Stimulated activated CD4-positive, alpha-beta T cell treated with anti-CD3 and anti-CD28 coated beads, Interleukin-15, amount 100 ng/mL, for 48 hours (primary cell): ENCODE data around the gene HIRIP3.

Experiments used
- DNase-seq, 2 donors: peaks; one replicate each; pipeline ENCODE4 v3.0.0-alpha.2; 2020; ENCODE audit warnings: low read depth in 2 of 2

Gene HIRIP3

DNA sequence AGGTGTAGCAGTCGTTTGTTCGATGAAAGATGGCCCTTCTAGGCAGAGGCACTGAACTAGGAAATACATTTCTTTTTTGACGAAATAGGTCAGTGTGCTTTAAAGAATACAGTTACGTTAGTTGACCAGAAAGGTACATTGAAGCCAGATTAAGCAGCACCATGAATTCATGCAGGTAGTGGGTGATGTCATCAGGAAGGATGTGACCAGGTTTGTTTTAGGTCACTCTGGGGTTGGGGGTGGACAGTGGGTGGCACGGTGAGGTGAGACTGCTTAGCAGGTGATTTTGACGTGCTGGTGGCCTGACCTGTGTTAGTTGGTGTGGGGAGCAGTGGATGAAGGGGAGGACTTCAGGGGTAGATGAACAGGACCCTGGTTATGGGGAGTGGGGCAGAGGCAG lies 4.2 kb upstream of the HIRIP3 start:
- DNase-seq = no peak

DNA sequence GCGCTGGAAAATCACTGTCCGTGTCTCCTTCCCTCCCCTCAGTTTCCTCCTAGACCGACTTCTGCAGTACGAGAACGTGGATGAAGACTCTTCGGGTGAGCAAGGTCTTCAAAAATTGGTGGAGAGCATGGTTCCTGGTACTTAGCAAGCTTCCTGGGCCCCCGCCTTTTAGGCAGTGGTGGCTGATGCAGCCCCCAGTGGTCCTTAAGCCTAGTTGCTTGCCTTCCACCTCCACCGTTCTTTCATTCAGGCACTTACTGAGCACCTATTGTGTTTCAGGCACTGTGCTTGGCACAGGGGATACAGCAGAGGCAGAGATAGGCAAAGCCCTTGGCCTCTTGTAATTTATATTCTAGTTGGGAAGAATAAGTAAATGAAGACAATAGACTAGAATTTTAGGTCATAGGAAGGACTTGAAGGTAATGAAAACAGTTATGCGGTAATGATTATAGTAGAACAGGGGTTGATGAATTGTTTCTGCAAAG lies 1.4 kb upstream of the HIRIP3 start:
- DNase-seq = no peak

DNA sequence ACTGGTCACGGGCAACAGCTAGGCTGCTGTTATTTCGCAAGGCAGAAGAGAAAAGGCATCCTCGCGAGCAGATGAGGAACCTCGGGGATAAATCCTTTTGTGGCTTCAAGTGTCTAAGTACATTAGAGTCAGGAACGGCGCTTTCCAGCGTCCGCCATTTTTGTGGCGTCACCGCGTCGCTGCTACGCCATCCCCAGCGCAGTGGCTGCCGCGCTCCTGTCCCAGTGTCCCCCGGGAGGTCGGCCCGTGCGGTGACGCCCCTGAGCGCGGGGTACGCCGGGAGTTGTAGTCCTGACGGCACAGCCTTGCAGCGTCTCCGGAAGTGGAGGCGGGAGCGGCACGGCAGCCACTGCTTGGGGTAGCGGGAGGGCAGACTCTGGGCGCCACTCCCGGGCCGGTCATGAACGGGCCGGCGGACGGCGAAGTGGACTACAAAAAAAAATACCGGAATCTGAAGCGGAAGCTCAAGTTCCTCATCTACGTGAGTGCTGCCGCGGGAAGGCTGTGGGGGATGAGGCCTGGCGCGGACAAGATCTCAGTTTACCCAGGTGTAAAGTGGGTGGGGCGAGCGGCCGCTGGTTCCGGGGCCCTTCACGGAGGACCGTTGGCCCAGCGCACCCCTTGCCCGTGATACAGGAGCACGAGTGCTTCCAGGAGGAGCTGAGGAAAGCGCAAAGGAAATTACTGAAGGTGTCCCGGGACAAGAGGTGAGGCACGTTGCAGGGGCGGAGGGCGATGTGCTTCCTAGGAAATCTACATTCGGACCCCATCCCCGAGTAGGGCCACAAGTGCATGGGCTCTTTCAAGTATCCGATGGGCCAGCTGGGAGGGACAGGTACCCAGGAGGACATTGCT lies 721 bp upstream of the HIRIP3 start, which contains the start of gene INO80E:
Gene INO80E, plus strand, starts transcription at position 331 of the 855 bp plus-strand sequence. Its CDS starts 70 bp downstream, at position 401.
- peak; percentile 99 for DNase-seq

DNA sequence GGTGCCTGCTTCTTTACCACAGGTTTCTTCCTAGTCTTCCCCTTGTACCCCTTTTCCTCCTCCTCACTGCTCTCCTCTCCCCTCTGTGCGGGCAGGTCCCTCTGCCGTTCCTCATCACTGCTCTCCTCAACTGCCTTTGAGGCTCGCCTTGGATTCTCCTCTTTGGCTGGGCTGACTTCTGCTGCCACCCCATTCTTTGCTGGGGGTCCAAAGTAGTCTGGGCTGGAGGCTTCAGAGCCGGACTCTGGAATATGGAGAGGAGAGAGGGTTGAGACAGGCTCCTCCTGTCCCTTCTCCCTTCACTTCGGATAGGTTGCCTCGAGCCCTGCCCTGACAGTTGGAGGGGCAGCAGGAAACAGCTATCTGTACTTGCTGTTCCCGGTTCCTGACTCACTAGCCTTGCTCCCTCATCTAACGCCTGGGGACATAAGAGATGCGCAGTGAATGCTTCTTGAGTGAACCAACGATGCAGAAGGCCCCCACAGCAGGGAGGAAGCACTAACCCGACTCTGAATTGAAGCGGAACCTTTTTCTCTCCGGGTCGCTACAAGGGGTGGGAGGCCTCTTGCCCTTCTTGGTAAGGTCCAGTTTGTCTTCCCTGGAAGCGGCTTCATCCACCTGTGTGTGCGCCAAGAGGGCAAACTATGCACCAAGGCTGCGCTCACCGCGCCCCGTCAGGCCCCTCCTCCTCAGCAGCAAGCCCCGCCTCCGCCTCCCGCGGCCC lies 655 bp downstream of the HIRIP3 start:
- DNase-seq = peak in 1 of 2 donors; percentile 67

DNA sequence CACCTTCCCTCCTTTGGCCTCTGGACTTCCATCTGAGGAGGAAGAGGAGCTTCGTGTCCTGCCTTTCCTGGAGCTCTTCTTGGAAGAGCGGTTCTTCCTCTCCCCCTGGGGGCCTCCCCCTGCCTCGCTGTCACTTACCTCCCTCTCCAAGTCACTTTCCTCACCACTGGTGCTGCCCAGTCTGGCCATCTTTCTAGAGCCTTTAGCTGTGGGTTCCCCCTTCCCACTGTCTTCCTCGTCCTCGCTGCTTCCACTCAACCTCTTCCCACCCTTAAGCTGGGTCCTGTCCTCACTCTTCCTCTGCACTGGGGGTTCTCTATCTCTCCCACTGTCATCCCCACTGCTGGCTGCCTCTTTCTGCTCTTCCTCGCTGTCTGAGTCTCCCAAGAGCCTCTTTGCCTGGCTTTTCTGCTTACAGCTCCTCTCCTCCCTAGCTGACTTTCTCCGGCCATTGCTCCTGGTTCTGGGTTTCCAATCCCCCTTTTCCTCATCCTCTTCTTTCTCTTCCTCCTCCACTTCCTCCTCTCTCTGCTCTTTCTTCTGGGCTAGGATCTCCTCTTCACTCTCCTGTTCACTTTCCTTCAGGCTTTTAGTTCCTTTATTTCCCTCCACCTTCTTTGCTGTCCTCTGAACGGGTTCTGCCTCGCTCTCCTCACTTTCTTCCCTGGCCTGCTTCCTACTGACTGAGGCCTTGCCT lies 1.4 kb downstream of the HIRIP3 start:
- DNase-seq = no peak

DNA sequence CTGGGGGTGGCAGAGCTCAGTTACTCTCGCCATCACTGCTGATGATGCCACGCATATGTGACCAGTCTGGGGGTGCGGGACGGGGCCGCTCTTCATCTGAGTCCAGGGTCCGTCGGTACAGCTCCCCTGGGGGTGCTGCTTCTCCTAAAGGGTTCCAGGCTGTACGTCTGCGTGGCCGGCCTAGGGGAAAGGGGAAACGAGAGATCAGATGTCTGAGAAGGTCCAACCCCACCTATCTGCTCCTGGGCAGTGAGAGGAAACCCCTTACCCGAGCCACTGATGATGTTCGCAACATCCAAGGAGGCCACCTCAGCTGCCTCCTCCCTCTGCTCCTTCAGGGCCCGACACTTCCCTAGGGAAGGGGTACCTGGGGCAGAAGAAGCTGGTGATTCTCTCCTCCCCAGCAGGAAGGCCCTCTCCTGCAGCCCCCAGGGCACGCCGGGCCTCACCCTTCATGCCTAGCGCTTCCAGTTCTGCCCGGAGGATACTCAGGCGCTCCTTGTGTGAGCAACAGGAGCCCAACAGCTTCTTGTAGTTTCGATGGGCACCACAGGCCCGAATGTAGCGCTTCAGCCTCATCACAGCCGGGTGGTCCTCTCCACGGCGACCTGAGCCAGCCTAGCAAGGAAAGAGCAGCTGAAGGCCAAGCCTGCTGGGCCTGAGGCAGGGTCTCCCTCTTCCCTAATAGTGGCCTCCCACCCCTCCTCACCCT lies 2.1 kb downstream of the HIRIP3 start:
- no peak for DNase-seq

DNA sequence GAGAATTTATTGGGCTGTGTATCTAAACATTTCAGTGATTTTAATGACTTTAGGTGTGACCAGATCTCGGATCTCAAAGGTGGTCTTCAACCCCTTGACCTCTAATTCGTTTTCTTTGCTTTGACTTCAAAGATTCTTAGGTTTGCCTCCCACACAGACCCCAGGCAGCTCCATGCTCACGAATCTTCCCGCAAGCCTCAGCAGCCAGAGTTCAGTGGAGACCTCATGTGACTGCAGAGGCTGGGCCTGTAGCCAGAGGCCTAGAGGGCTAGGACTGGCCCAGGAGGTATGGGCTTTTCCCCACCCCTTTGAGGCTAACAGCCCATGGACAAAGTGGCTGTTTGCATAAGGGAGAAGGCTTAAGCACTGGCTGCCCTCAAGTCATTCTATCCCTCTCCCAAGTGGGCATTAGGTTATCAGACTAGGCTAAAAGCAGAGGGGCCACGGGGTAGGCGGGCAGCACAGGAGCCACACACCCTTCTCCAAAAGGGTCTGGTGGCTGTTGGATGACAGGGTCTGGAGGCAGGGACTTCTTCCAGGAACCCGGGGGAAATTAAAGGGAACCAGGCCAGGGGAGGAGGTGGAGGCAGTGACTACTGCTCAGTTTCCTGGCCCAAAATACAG lies 3.0 kb downstream of the HIRIP3 start:
- no peak for DNase-seq

DNA sequence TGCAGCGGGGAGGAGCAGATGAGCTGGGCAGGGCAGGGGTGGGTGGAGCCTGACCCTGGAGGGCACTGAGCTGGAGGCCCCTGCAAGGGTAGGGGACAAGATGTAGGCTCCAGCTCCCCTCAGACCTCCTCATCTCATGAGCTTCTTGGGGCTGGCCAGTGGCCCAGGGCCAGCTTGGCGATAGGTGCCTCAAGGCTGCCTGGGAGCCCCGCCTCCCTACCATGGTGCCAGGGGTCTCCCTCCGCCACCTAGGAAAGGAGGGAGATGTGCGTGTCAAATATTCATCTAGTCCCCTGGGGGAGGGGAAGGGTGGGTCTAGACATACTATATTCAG lies 3.9 kb downstream of the HIRIP3 start:
- no peak for DNase-seq

DNA sequence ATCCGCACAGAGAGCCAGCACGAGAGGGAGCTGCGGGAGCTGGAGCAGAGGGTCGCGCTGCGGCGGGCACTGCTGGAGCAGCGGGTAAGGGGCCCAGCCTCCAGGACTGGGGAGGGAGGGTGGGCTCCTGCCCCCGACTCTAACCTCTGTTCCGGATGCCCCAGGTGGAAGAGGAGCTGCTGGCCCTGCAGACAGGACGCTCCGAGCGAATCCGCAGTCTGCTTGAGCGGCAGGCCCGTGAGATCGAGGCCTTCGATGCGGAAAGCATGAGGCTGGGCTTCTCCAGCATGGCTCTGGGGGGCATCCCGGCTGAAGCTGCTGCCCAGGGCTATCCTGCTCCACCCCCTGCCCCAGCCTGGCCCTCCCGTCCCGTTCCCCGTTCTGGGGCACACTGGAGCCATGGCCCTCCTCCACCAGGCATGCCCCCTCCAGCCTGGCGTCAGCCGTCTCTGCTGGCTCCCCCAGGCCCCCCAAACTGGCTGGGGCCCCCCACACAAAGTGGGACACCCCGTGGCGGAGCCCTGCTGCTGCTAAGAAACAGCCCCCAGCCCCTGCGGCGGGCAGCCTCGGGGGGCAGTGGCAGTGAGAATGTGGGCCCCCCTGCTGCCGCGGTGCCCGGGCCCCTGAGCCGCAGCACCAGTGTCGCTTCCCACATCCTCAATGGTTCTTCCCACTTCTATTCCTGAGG lies 4.4 kb downstream of the HIRIP3 start:
- no peak for DNase-seq

DNA sequence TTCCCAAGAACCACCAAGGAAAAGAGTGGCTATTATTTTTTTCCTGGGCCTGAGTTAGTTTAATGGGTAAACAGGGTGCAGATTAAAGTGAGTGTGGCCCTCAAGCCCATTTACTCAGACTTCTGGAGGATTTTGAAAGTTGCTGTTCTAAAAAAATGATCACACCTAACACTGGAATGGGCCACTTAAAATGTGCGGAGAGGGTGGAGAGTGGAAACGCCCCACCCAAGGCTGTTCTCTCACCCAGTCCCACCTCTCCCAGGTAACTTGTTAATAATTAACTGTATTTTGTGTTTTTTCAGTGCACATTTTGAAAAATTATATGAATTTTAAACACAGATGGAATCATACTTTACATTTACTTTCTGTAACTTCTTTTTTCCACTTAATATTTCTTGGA lies 5.4 kb downstream of the HIRIP3 start:
- no peak for DNase-seq

DNA sequence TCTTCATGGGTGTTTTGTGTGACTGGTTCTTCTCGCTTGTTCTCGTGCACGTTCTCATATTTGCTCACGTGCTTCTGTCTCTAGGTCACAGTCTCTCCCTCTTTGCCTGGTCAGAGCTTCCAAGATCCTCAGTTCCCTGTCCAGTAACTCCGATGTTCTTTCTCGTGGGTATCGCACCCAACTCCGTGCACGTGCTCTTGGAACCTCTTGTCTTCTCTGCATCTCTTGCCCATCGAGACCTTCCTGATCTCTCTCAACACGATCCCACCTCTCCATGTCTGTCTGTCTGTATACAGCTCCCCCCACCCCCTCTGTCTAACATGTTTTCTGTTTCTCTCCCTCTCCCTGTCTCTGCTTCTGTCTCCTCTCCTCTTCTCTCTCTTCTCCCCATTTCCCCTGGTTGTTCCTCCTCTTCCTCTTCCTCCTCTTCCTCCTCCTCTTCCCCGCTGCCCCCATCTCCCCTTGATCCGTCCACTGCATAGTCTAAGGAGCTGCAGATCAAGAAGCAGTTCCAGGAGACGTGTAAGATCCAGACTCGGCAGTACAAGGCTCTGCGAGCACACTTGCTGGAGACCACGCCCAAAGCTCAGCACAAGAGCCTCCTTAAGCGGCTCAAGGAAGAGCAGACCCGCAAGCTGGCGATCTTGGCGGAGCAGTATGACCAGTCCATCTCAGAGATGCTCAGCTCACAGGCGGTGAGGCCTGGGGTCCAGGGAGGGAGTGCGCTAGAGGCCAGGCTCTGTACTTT lies 6.1 kb downstream of the HIRIP3 start:
- DNase-seq = no peak

DNA sequence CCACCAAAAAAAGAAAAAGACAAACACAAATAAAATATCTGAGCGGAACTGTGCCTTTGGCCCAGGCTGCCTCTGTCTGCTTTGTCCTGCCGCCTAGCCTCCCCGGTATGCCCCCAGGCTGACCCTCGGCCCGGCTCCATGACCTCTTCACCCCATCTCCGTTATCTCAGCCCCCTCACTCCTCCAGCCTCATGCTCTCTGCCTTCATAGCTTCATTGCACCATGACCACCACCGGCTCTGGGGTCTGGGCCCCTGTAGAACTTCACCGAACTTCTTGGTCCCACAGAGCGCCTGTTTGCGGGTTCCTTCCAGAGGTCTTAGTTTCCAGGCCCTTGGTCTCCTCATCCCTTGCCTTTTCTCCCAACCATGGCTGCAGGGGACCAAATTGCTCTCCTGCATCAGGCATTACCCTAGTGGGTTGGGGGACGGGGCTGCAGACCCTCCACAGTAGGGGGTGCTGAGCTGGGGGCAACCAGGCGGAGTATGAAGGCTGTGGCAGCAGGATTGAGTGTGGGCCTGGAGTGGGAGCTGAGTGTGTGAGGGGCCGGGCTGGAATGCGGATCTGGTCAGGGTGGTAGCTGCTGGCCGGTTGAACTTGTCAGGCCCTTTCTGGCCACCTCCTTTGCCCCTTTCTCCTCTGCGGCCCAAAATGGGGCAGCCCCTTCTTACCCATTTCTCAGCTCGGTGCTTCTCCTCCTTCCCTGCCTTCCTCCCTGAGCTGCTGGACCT lies 6.9 kb downstream of the HIRIP3 start:
- DNase-seq = no peak

DNA sequence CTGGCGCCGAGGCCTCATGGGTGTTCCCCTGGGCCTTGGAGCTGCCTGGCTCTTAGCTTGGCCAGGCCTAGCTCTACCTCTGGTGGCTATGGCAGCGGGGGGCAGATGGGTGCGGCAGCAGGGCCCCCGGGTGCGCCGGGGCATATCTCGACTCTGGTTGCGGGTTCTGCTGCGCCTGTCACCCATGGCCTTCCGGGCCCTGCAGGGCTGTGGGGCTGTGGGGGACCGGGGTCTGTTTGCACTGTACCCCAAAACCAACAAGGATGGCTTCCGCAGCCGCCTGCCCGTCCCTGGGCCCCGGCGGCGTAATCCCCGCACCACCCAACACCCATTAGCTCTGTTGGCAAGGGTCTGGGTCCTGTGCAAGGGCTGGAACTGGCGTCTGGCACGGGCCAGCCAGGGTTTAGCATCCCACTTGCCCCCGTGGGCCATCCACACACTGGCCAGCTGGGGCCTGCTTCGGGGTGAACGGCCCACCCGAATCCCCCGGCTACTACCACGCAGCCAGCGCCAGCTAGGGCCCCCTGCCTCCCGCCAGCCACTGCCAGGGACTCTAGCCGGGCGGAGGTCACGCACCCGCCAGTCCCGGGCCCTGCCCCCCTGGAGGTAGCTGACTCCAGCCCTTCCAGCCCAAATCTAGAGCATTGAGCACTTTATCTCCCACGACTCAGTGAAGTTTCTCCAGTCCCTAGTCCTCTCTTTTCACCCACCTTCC lies 7.9 kb downstream of the HIRIP3 start:
- DNase-seq = no peak

DNA sequence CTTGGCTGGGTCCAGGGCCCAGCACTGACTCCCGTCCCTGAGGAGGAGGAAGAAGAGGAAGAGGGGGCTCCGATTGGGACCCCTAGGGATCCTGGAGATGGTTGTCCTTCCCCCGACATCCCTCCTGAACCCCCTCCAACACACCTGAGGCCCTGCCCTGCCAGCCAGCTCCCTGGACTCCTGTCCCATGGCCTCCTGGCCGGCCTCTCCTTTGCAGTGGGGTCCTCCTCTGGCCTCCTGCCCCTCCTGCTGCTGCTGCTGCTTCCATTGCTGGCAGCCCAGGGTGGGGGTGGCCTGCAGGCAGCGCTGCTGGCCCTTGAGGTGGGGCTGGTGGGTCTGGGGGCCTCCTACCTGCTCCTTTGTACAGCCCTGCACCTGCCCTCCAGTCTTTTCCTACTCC lies 8.5 kb downstream of the HIRIP3 start:
- no peak for DNase-seq

DNA sequence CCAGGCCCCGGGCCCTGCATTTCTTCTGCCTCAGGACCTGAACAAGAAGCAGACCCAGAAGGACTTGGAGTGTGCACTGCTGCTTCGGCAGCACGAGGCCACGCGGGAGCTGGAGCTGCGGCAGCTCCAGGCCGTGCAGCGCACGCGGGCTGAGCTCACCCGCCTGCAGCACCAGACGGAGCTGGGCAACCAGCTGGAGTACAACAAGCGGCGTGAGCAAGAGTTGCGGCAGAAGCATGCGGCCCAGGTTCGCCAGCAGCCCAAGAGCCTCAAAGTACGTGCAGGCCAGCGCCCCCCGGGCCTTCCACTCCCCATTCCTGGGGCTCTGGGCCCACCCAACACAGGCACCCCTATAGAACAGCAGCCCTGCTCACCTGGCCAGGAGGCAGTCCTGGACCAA lies 9.2 kb downstream of the HIRIP3 start:
- no peak for DNase-seq

DNA sequence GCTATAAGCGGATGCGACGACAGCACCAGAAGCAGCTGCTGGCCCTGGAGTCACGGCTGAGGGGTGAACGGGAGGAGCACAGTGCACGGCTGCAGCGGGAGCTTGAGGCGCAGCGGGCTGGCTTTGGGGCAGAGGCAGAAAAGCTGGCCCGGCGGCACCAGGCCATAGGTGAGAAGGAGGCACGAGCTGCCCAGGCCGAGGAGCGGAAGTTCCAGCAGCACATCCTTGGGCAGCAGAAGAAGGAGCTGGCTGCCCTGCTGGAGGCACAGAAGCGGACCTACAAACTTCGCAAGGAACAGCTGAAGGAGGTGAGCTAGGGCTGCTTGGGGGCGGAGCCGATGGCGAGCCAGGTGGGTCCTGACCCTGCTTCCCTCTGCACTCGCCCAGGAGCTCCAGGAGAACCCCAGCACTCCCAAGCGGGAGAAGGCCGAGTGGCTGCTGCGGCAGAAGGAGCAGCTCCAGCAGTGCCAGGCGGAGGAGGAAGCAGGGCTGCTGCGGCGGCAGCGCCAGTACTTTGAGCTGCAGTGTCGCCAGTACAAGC lies 10.1 kb downstream of the HIRIP3 start:
- DNase-seq = no peak

DNA sequence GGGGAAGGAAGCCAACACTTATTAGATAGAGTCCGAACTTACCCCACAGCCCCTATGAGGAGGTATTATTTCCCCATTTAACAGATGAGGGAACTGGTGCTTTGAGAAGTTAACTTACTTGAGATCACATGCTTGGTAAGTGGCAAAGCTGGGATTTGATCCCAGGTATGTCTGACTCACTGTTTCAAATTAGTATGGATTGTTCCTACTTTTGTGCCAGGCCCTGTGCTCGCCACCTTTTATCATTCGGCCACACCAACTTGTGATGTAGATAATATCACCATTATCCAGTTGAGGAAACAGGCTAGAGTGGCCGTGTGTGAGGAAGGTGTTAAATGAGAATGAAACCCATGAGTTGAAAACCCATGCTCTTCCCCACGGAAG lies 10.7 kb downstream of the HIRIP3 start:
- DNase-seq = no peak

DNA sequence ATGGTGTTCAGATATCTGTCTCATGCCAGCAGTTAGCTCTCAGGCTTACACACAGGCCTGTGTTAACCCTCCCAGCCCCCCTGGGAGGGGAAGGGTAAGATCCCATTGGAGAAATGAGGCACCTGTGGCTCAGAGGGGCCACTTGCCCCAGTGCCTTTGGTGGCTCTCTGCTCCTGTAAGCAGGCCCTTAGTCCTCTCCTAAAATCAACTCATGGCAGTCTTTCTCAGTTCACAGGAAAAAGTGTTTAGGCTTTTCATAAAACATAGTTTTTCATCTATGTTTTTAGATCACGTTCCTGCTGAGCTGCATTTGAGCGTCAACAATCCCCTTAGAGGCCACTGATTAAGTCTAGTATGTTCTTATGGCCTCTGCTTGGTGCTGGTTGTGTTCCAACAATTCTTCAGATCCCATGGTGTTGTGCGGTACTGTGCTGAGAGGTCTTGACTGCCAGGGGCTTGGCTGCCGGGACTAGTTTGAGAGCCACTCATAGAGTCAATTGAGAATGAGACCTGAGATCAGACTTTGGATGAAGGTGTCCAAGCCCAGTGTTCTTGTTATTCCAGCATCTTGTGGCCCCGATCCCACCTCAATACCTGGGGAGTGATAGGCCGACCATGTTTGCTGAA lies 11.2 kb downstream of the HIRIP3 start:
- DNase-seq = no peak
